Breast epithelium (tissue), 3 donors: ENCODE data around the gene SLC6A7.

Experiments
- POLR2A ChIP-seq: fragments of 450-650 bp; IDR thresholded peaks from one replicate; pipeline ENCODE4 v1.6.1; 2016; ENCODE audit warnings: antibody characterized with exemption, mild to moderate bottlenecking, moderate library complexity
- POLR2AphosphoS5 ChIP-seq, 3 donors: sonication (generic); formaldehyde crosslinking; IDR thresholded peaks; one replicate each; pipeline ENCODE4 v1.6.1; 2017; ENCODE audit warnings: antibody characterized with exemption in 3 of 3
- TF ChIP-seq, protein P1 (sequence below), 3 donors: fragments of 450-650 bp; IDR thresholded peaks; one replicate each; pipeline ENCODE4 v1.5.1; 2016 to 2017; ENCODE audit warnings: antibody characterized with exemption in 3 of 3, mild to moderate bottlenecking in 3 of 3, moderate library complexity in 3 of 3

DNA sequence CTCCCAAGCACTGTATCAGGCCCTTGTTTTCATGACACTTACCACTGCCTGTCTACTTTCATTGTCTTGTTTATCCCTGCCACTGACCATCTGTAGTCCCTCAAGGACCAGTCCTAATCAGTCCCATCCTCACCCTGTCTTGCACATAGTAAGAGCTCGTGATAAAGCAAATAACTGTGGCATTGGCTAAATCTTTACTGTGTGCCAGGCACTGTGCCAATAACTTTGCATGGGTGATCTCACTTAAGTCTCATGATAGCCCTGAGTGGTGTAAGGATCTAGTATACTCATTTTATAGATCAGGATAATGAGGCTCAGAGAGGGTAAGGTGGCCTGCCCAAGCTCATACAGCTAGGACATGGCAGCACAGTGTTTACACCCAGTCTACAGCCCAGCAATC lies 17.7 kb upstream of the SLC6A7 start:
- TF ChIP-seq, protein P1, sequence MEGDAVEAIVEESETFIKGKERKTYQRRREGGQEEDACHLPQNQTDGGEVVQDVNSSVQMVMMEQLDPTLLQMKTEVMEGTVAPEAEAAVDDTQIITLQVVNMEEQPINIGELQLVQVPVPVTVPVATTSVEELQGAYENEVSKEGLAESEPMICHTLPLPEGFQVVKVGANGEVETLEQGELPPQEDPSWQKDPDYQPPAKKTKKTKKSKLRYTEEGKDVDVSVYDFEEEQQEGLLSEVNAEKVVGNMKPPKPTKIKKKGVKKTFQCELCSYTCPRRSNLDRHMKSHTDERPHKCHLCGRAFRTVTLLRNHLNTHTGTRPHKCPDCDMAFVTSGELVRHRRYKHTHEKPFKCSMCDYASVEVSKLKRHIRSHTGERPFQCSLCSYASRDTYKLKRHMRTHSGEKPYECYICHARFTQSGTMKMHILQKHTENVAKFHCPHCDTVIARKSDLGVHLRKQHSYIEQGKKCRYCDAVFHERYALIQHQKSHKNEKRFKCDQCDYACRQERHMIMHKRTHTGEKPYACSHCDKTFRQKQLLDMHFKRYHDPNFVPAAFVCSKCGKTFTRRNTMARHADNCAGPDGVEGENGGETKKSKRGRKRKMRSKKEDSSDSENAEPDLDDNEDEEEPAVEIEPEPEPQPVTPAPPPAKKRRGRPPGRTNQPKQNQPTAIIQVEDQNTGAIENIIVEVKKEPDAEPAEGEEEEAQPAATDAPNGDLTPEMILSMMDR (IDR thresholded peaks at IDR 0.05) = no peak
- TF ChIP-seq POLR2A = no peak
- no peak for TF ChIP-seq POLR2AphosphoS5 (IDR thresholded peaks at IDR 0.05)
